Trophoblast cell (in vitro differentiated cells and primary cell): Measurements from ENCODE around the gene AKAP14.
A peak's percentile ranks its signal among the peaks of the same experiment; 100 is the strongest.

Experiments used
- DNase-seq, 2 donors: peaks; one replicate each; pipeline ENCODE4 v3.0.0-alpha.2; 2016
- H2AFZ ChIP-seq: 2 replicates; pipeline ENCODE4 v1.6.1; 2013; ENCODE audit warnings: low read length, moderate library complexity, mild to moderate bottlenecking; ENCODE audit not compliant: insufficient read depth, poor library complexity
- H2AK5ac ChIP-seq: 2 replicates; pipeline ENCODE4 v1.6.1; 2013; ENCODE audit warnings: mild to moderate bottlenecking, low read length
- H2BK120ac ChIP-seq: 2 replicates; pipeline ENCODE4 v1.6.1; 2013; ENCODE audit warnings: low read length, mild to moderate bottlenecking, moderate library complexity; ENCODE audit not compliant: insufficient read depth, poor library complexity
- H2BK12ac ChIP-seq: 2 replicates; pipeline ENCODE4 v1.6.1; 2013; ENCODE audit warnings: mild to moderate bottlenecking, low read length, moderate library complexity
- H2BK5ac ChIP-seq: 2 replicates; pipeline ENCODE4 v1.6.1; 2013; ENCODE audit warnings: low read length, low read depth, moderate library complexity, mild to moderate bottlenecking; ENCODE audit not compliant: poor library complexity
- H3K14ac ChIP-seq: 2 replicates; pipeline ENCODE4 v1.6.1; 2013; ENCODE audit warnings: mild to moderate bottlenecking, low read length
- H3K18ac ChIP-seq: 2 replicates; pipeline ENCODE4 v1.6.1; 2013; ENCODE audit warnings: mild to moderate bottlenecking, low read length
- H3K23ac ChIP-seq: 2 replicates; pipeline ENCODE4 v1.6.1; 2013; ENCODE audit warnings: low read length
- H3K27ac ChIP-seq: 2 replicates; pipeline ENCODE4 v1.5.1; 2013; ENCODE audit warnings: low read depth, mild to moderate bottlenecking, inconsistent platforms, low read length, moderate library complexity
- H3K27me3 ChIP-seq: 2 replicates; pipeline ENCODE4 v1.6.1; 2013; ENCODE audit warnings: inconsistent platforms, mild to moderate bottlenecking, low read length, moderate library complexity; ENCODE audit not compliant: insufficient read depth
- H3K36me3 ChIP-seq, 2 experiments: 1 replicate in 1 of 2; 2 replicates in 1 of 2; pipeline ENCODE4 v1.6.1; 2013; ENCODE audit warnings: low read length in 2 of 2, mild to moderate bottlenecking in 2 of 2, moderate library complexity in 1 of 2; ENCODE audit not compliant: insufficient read depth in 2 of 2, control insufficient read depth in 1 of 2
- H3K4ac ChIP-seq: 2 replicates; pipeline ENCODE4 v1.6.1; 2013; ENCODE audit warnings: low read depth, mild to moderate bottlenecking, low read length, moderate library complexity
- H3K4me1 ChIP-seq, 2 experiments: 1 replicate in 1 of 2; 2 replicates in 1 of 2; pipeline ENCODE4 v1.6.1; 2013; ENCODE audit warnings: low read length in 2 of 2, mild to moderate bottlenecking in 2 of 2, moderate library complexity in 1 of 2; ENCODE audit not compliant: insufficient read depth in 2 of 2, control insufficient read depth in 1 of 2
- H3K4me2 ChIP-seq: 2 replicates; pipeline ENCODE4 v1.6.1; 2013; ENCODE audit warnings: inconsistent platforms, mild to moderate bottlenecking, low read length, moderate library complexity
- H3K4me3 ChIP-seq: 2 replicates; pipeline ENCODE4 v1.5.1; 2013; ENCODE audit warnings: mild to moderate bottlenecking, low read depth, low read length, inconsistent platforms
- H3K79me1 ChIP-seq: one replicate; pipeline ENCODE4 v1.6.1; 2013; ENCODE audit warnings: low read length
- H3K79me2 ChIP-seq: 2 replicates; pipeline ENCODE4 v1.6.1; 2013; ENCODE audit warnings: low read length, mild to moderate bottlenecking; ENCODE audit not compliant: control insufficient read depth, insufficient read depth, poor library complexity
- H3K9ac ChIP-seq: 2 replicates; pipeline ENCODE4 v1.6.1; 2013; ENCODE audit warnings: mild to moderate bottlenecking, low read length
- H3K9me3 ChIP-seq: 2 replicates; pipeline ENCODE4 v1.6.1; 2013; ENCODE audit warnings: low read depth, mild to moderate bottlenecking, control low read depth, inconsistent platforms, low read length; ENCODE audit not compliant: insufficient read depth
- H4K12ac ChIP-seq: 2 replicates; pipeline ENCODE4 v1.6.1; 2013; ENCODE audit warnings: low read depth, mild to moderate bottlenecking, low read length, moderate library complexity
- H4K8ac ChIP-seq: 2 replicates; pipeline ENCODE4 v1.6.1; 2013; ENCODE audit warnings: low read depth, mild to moderate bottlenecking, low read length, moderate library complexity
- H4K91ac ChIP-seq: one replicate; pipeline ENCODE4 v1.6.1; 2013; ENCODE audit warnings: low read depth, mild to moderate bottlenecking, low read length, moderate library complexity
- WGBS: extraction: QIAGEN DNeasy Blood & Tissue Kit; methylation state at CpG from one replicate; pipeline ENCODE4 v1.1.7; 2013; ENCODE audit warnings: missing lambda C conversion rate; ENCODE audit not compliant: insufficient read length, insufficient coverage; ENCODE audit errors: extremely low coverage; 5-methylcytosine and 5-hydroxymethylcytosine counted together

AKAP14 gene

DNA sequence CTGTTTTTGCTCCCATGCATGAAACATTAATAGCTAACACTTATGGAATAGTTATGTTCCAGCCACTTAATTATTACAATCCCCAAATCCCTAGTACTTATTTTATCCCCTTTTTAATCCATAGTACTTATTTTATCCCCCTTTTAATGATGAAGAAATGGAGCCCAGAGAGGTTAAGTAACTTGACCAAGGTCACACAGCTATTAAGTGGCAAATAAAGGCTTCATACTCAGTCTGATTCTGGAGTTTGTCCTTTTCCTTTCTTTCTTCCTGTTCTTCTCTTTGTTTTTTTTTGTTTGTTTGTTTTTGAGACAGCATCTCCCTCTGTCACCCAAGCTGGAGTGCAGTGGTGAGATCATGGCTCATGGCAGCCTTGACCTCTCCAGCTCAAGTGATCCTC, 45.6 kb downstream of the AKAP14 start:
- Histone ChIP-seq H3K4me1 (peaks cover 0 to 3% of the 10 kb centered on the region in 2 experiments), H4K12ac (no peak overlapping the region), H2BK12ac (no peak overlapping the region), H3K4me2 (no peak overlapping the region), H3K79me2 (peaks cover 3% of the 10 kb centered on the region), H2AFZ (no peak overlapping the region), H3K18ac (no peak overlapping the region), H3K14ac (no peak overlapping the region), H3K27me3 (no peaks in the 10 kb centered on the region), H4K91ac (no peak overlapping the region), H3K9ac (no peak overlapping the region), H3K79me1 (peaks cover 3% of the 10 kb centered on the region), H3K36me3 (no peaks in the 10 kb centered on the region), H3K23ac (no peak overlapping the region), H3K4ac (no peak overlapping the region), H3K27ac (no peak overlapping the region), H2AK5ac (no peak overlapping the region), H2BK120ac (no peak overlapping the region), H4K8ac (no peak overlapping the region), H3K4me3 (no peak overlapping the region), H2BK5ac (no peak overlapping the region), H3K9me3 (no peaks in the 10 kb centered on the region)
- no peak for DNase-seq

GRCh38 chrX:119942173-119942819, 46.6 kb downstream of the AKAP14 start:
- Histone ChIP-seq H2AK5ac (no peak overlapping the region), H3K14ac (no peak overlapping the region), H3K18ac (no peak overlapping the region), H3K4ac (peak overlapping the region; percentile 17), H2BK5ac (no peak overlapping the region), H3K36me3 (no peaks in the 10 kb centered on the region), H3K23ac (no peak overlapping the region), H3K79me2 (peaks cover 3% of the 10 kb centered on the region), H3K27ac (peak overlapping the region; percentile 92), H3K9me3 (no peaks in the 10 kb centered on the region), H3K4me3 (no peak overlapping the region), H3K4me2 (peak overlapping the region; percentile 79), H4K12ac (no peak overlapping the region), H2BK120ac (no peak overlapping the region), H4K8ac (peak overlapping the region; percentile 28), H3K27me3 (no peaks in the 10 kb centered on the region), H4K91ac (no peak overlapping the region), H3K79me1 (peaks cover 3% of the 10 kb centered on the region), H2AFZ (no peak overlapping the region), H2BK12ac (no peak overlapping the region), H3K9ac (no peak overlapping the region), H3K4me1 (peaks cover 0 to 3% of the 10 kb centered on the region in 2 experiments)
- DNase-seq = no peak
- WGBS = no CpG with 5 or more reads among the region's 13 CpGs

DNA sequence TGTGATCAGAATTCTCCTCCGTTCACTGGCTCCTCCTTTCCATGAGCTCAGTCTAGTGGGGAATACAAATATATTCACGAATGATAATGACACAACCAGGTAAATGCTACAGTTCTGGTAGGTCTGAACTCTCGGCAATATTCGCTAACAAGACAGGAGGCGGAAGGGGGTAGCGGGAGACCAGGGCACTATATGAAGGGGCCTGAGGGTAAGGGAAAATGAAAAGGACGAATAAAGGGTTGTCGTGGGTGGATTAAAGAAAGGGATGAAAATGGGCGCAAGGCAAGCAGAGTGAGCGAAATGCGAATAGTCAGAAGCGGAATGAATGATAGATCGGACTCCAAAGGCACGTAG, 47.1 kb downstream of the AKAP14 start:
- H3K27ac ChIP-seq = peak overlapping the region; percentile 92
- no peak overlapping the region for H2BK12ac ChIP-seq
- no peak overlapping the region for H3K23ac ChIP-seq
- H3K27me3 ChIP-seq = no peaks in the 10 kb centered on the region
- H3K9ac ChIP-seq = peak overlapping the region; percentile 89
- DNase-seq = no peak
- peaks cover 0 to 3% of the 10 kb centered on the region in 2 experiments for H3K4me1 ChIP-seq
- H3K79me2 ChIP-seq = peaks cover 3% of the 10 kb centered on the region
- WGBS = no CpG with 5 or more reads among the region's 14 CpGs
- H4K12ac ChIP-seq = peak overlapping the region; percentile 98
- peak overlapping the region; percentile 98 for H4K8ac ChIP-seq
- H3K18ac ChIP-seq = peak overlapping the region; percentile 84
- H3K79me1 ChIP-seq = peaks cover 3% of the 10 kb centered on the region
- H3K4me3 ChIP-seq = peak overlapping the region; percentile 86
- no peak overlapping the region for H2BK120ac ChIP-seq
- H3K14ac ChIP-seq = peak overlapping the region; percentile 5
- no peaks in the 10 kb centered on the region for H3K9me3 ChIP-seq
- no peaks in the 10 kb centered on the region for H3K36me3 ChIP-seq
- no peak overlapping the region for H3K4ac ChIP-seq
- H4K91ac ChIP-seq = no peak overlapping the region
- H3K4me2 ChIP-seq = peak overlapping the region; percentile 79
- H2AK5ac ChIP-seq = peak overlapping the region; percentile 30
- H2AFZ ChIP-seq = peak overlapping the region; percentile 99
- no peak overlapping the region for H2BK5ac ChIP-seq

GRCh38 chrX:119943185-119943988, 47.7 kb downstream of the AKAP14 start, which contains the start of gene NKAP:
NKAP (minus strand) TSS chrX:119943751; CDS start chrX:119943605, 146 bp downstream.
- Histone ChIP-seq H3K14ac (peak within 1 kb of the TSS; percentile 57), H4K12ac (peak within 1 kb of the TSS; percentile 98), H3K9ac (peak within 1 kb of the TSS; percentile 89), H3K79me1 (peaks cover 3% of the 10 kb centered on the region), H3K27ac (peak within 1 kb of the TSS; percentile 92), H3K36me3 (no peaks in the 10 kb centered on the region), H3K4me3 (peak within 1 kb of the TSS; percentile 86), H3K4me1 (peaks cover 0 to 3% of the 10 kb centered on the region in 2 experiments), H3K4me2 (peak within 1 kb of the TSS; percentile 79), H4K8ac (peak within 1 kb of the TSS; percentile 98), H2AFZ (peak within 1 kb of the TSS; percentile 99), H3K23ac (no peak within 1 kb of the TSS), H2BK120ac (no peak within 1 kb of the TSS), H3K4ac (no peak within 1 kb of the TSS), H2BK5ac (peak within 1 kb of the TSS; percentile 88), H3K79me2 (peaks cover 3% of the 10 kb centered on the region), H2AK5ac (peak within 1 kb of the TSS; percentile 30), H3K27me3 (no peaks in the 10 kb centered on the region), H3K9me3 (no peaks in the 10 kb centered on the region), H4K91ac (peak within 1 kb of the TSS; percentile 89), H3K18ac (peak within 1 kb of the TSS; percentile 84), H2BK12ac (no peak within 1 kb of the TSS)
- DNase-seq = peak; percentile 69 to 92
- WGBS = no CpG with 5 or more reads among the region's 59 CpGs
